ENCODE measurements around the gene ATP23.

Gene ATP23

DNA sequence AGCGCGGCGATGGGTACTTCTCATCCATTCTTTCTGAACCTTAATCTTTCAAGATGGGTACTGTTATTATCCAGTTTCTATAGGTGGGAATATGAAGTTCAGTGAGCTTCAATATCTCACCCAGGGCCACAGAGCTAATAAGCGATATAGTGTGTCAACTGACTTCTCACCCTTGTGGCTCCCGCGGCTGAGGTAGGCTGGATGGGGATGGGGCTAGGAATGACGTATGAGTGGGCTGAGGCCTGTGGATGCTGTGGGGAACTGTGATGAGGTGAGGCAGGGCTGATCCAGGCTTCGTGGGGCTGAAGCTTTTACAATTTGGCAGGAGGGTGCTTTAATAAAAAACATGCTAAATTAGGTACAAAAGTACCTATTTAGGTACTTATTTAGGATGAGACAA lies 32.9 kb upstream of the ATP23 start:
- DNase-seq (ENCODE audit: low spot score) = no peak

DNA sequence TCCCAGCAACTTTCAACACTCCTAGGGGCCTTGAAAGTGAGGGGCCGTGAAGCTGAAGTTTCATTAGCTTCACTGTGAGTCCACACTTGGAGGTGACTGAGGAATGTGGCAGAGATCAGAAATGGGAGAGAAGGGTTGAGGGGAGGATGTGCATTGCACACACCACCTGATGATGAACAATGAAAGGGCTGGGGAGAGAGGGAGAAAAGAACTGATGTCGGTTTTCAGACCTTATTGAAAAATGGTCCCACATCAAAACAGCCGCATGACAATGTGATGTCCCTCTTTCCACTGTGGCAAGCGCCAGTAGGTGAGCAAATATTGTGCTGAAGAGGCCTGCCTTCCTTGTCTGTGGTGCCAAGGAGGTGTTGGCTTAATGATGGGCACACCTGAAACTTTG lies 32.3 kb upstream of the ATP23 start:
- no peak for DNase-seq (ENCODE audit: low spot score)

DNA sequence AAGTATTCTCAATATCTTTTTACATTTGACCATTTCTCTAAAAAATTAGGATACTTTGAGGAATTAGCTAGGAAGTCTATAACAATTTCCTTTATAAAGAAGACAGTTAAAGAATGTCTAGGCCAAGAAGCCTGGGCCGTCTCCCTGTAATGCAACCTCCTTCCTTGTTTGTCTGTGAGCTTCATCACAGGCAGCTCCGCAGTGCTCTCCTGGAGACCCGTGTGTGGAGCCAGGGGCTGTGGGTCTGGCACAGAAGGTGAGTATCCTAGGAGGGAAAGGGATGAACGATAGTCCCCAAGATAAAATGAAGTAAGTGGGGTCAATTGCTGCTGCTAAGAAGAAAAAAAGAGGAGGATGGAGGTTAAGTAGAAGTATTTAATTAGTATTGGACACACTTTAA lies 31.8 kb upstream of the ATP23 start:
- DNase-seq (ENCODE audit: low spot score) = no peak

DNA sequence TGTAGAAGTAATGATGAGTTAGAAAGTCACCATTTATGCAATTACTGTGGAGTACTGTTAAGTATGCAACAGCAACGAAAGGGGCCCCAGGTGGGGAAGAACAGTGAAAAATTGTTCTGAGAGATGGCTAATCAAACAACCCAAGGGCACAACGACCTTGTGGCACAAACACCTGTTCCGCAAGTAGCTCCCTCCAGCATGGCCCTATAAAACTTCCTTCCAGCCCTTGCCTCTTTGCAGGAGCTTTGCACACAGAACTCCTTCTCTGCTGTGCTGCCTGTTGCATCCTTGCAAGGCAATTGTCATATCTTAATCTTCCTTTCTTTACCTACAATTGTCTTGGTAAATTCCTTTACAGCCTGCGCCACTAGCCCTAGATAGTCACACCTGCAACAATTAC lies 23.2 kb upstream of the ATP23 start:
- no peak for DNase-seq (ENCODE audit: low spot score)

DNA sequence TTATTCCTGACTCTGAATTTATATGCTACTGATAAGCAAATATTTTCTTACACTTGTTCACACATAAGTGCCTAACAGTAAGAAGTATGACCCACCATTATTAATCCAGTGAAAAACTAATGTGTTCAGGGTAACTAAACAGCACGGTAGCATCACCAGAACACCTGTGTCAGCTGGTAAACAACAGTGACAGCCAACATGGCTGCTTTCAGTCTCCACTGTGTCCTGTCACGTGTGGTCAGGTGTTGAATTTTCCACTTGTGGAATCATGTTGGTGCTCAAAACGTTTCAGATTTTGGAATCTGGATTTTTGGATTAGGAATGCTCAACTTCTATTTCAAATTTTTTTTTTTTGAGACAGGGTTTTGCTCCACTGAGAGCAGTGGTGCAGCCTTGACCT lies 14.3 kb upstream of the ATP23 start:
- DNase-seq (ENCODE audit: low spot score) = no peak

DNA sequence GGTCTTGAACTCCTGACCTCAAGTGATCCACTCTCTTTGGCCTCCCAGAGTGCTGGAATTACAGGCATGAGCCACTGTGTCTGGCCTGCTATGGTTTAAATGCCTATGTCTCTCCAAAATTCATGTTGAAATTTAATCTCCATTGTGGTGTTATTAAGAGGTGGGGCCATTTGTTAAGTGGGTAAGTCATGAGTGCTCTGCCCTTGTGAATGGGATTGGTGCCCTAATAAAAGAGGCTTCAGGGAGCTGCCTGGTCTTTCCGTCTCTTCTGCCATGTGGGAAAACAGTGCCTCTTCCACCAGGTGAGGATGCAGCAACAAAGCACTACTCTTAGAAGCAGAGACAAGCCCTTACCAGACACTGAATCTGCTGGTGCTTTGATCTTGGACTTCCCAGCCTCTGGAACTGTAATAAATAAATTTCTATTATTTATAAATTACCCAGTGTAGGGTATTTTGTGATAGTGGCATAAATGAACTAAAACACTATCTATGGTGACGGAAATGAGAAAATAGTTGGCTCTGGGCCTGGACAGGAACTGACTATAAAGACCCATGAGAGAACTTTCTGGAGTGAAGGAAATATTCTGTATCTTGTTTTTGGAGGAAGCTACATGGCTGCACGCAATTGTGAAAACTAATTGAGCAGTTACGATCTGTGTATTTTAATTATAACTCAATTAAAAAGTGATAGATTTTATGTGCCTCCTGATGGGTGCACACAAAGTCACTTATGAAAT lies 12.1 kb upstream of the ATP23 start:
- no peak for DNase-seq (ENCODE audit: low spot score)

DNA sequence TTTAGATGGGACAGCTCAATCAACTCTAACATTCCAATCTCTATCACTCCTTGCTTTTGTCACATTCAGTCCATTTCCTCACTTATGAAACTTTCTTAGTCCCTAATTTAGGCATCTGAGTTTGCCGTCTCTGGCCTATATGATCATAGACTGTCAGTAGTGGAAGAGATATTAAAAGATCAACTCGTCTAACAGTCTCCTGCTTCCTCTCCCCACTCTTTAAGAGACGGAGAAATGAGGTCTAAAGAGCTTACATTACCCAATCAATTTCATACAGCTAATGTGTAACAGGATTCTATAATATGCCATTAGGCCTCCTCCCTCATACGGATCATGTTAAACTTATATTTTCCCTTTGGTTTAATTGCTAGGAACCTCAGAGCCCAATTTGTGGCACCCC lies 6.5 kb upstream of the ATP23 start:
- no peak for DNase-seq (ENCODE audit: low spot score)

DNA sequence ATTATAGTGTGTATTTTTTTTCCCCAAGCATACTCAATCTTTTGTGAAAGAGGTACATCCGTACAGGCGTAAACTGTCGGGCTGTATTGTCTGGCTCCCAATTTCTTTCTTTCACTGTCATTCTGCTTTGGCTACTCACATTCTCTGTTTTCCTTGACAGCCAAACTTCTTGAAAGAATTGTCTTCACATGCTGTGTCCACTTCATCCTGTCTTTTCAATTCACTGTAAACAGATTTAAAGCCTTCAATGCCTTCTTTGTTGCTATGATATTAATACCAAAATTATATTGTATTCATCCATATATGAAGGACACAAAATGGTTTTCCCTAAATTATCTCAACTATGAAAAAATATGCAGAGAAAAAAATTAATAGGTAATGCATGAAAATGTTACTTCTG lies 6.0 kb upstream of the ATP23 start:
- no peak for DNase-seq (ENCODE audit: low spot score)

DNA sequence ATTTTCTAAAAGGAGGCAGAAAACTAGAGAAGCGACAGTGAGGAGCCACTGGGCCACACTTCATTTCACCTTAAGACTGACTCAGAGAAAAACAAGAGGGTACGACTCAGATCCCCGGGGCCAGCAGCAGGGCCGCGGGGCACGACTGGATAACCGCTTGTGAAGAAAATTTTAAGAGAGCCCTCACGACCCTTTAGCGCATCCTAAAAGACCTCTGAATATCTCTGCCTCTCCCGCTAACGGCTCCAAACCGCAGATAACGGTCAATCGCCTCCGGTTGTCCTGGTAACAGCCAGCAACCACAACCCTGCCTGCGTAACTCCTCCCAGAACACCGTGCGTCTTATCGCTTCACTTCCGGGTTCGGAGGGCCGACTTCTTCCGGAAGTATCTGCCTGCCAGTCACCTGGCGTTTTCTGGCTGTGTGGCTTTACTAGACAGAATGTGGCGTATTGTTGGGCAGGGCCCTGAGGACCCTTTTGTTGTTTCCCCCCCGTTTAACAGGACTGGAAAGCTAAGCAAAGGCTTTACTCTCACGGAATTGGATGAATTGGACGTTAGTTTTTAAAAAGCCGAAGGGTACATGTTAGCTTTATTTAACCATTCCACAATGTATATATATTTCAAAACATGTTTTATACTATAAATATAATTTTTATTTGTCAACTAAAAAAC lies 5.4 kb upstream of the ATP23 start:
- peak; percentile 90 for DNase-seq (ENCODE audit: low spot score)

DNA sequence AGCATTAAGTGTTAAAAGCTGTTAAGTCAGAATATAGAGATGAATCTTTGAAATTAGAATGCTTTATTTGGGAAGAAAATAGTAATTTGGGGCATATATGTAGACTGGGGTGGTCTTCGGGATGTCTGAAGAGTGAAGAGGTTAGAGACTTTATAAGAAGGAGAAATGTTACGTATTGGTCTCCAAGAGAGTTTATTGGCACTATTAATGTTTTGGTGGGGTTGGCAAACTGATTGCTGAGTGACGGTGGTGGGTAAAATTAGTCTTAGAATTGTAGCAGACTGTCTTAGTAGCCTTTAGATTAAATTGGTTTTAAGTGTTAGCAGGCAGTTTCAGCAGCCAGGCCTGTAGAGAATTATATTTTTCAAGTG lies 4.9 kb upstream of the ATP23 start:
- no peak for DNase-seq (ENCODE audit: low spot score)

DNA sequence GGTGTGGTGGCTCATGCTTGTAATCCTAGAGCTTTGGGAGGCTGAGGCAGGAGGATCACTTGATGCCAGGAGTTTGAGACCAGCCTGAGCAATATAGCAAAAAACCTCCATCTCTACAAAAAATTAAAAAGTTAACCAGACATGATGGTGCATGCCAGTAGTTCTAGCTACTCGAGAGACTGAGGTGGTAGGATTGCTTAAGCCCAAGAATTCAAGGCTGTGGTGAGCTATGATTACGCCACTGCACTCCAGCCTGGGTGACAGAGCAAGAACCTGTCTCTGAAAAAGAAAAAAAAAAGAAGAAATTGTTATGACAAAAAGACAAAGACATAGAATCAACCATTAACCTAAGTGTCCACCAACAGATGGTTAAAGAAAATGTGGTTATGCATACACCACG lies 2.1 kb upstream of the ATP23 start:
- no peak for DNase-seq (ENCODE audit: low spot score)

DNA sequence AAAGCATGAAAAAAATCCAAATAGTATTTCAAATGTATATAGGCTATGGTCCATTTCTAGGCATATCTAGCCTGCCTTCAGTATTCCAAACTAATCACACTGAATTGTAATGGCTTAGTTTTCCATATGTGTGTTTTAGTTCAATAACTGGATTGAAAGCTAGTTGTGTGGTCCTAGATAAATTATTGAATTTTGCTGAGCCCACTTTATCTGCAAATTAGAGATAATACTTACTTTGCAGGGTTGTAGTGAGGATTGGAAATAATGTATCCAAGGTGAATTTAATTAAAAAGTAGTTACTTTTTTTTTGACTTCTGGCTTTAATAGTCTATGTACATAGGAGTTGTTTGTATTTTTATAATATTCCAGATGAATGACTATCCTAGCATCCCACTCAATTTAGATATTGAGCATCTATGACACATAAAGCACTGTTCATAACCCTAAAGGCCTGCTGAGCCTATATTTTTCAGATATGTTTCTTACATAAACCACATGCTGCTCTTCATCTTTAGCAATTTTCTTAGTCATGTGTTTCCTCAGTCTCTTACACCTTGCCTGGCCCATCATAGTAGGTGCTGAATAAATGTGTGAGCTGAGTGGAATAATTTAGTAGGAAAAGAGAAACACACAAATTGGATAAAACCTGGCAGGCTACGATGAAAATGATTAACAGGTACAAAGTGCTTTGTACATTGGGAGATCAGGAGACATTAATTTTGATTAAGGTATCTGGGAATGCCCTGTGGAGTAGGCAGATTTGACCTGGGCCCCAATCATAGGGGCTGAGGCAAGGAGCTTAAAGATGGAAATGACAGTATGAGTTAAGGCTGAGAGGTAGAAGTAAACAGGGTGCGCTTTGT lies 1.1 kb upstream of the ATP23 start:
- DNase-seq (ENCODE audit: low spot score) = no peak

DNA sequence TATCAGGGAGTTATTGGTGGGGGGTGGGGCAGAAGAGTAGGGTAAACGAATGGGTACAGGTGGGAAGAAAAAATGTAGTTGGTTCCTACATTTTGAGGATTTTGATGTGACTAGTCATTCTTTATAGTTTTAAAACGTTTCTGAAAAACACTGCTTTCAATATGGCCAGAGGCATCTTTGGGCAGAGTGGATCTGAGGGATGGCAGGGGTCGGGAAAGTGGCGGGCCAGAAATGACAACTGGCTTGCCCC lies 527 bp upstream of the ATP23 start:
- no peak for DNase-seq (ENCODE audit: low spot score)

DNA sequence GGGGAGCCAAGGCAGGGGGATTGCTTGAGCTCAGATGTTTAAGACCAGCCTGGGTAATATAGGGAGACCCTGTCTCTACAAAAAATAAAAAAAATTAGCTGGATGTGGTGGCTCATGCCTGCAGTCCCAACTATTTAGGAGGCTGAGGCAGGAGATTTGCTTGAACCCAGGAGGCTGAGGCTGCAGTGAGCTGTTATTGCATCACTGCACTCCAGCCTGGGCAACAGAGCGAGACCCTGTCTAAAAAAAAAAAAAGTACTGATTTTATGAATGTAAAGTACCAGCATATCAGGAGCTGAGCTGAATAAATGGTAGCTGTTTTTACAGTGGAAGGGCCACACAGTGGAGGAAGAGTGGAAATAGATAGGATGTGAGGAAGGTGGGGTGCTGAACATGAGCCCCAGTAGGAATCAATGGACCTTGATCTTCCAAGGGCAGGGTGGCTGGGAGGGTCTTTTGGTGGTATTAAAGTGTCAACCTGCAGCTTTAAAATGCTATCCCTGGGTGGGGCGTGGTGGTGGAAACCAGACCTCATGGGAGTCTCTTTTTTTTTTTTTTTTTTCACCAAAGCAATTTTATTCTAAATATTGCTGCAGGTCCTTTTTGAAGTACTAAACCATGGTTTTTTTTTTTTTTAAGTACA lies 2.2 kb downstream of the ATP23 start:
- no peak for DNase-seq (ENCODE audit: low spot score)

DNA sequence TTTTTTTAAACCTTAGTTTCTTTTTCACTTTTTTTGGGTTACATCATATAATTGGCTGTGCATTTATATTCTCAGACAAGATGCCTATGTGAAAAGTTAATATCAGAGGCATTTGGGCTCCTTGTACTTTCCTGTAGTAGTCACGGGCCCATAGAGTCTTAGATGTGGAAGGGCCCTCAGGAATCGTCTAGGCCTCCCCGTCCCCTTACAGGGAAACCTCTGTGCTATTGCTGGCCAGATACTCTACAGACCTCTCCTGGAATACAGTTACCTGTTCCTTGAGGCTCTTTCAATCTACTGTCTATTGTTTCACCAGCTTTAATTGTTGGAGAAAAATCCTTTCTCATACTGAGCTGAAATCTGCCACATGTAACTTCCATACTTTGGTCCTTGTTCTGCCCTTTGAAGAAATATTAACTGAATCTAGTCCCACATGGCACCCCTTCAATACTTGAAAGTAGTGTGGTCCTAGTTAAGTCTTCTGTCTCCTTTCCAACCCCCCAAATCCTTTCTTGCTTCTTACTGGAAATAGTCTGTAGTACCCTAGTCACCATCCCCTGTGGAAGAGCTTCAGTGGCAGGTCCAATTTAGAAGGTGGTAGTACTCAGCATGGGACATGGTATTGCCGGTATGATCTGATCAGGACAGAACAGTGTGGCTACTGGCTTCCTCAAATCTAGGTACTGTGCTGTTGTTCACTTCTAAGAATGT lies 3.1 kb downstream of the ATP23 start:
- DNase-seq (ENCODE audit: low spot score) = no peak

DNA sequence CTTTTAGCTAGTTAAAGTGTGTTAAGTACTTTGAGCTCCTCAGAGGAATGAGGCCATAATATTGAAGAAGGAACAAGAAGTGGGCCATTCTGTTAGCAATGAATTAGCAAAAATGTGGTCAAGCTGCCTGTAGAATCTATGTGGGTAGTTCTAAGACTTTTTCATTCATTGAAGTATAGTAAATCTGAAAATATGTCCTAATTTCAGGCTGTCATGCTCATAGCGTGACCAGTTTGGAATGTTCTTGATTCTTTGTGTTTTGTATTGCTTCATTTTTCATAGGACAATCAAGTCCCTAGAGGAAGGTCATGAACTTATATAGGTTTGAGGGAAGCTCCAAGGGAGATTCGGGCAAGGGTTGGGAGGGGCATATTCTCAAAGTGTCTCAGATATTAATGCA lies 11.4 kb downstream of the ATP23 start:
- DNase-seq (ENCODE audit: low spot score) = no peak

DNA sequence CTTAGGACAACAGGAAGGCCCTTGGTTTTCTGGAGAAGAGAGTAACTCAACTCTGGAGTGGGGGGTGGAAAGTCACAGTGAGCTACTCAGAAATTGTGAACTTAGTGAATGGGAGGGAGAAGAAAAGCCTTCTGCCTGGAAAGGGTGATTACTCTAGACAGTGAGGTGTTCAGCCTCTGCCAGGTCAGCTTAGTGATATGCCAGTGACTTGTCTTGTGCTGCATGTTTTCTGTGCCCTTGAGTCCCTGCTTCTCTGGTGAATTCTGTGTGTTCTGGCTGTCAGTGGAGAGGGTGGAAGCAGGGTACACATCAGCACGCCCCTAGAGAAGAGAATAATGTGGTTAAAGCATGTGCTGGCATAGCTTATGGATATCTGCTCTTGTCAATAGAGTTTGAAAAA lies 13.4 kb downstream of the ATP23 start:
- no peak for DNase-seq (ENCODE audit: low spot score)

DNA sequence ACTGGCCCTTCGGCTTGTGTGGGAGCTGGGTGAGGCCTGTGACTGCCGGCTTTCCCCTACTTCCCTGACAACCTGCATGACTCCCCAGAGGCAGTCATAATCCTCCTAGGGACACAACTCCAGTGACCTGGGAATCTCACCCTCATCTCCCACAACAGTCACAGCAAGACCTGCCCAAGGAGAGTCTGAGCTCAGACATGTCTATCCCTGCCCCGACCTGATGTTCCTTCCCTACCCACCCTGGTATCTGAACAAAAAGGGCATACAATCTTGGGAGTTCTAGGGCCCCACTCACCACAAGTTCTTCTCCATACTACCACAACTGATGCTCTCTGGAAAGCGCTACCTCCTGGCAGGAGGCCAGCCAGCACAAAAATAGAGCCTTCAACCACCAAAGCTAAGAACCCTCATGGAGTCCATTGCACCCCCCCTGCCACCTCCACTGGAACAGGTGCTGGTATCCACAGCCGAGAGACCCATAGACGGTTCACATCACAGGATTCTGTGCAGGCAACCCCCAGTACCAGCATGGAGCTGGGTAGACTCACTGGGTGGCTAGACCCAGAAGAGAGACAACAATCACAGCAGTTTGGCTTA lies 16.8 kb downstream of the ATP23 start:
- no peak for DNase-seq (ENCODE audit: low spot score)

DNA sequence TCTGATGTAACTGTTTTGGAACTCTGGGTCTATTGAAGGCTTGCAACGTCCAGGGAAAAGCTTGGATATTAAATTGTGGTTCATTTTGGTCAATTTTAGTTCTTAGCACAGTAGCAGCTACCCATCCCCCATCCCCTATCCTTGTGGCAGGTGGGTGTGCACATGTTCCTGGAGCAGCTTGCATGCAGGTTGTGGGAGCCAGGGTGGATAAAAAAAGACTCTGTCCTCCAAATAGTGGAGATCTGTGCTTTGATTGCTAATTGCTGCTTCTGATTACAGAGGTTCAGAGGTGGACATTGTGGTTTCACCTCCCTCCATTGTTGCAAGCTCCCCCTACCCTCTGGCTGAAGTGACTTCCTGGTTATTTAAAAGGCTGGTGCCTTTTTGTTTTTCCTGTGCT lies 23.1 kb downstream of the ATP23 start:
- no peak for DNase-seq (ENCODE audit: low spot score)

DNA sequence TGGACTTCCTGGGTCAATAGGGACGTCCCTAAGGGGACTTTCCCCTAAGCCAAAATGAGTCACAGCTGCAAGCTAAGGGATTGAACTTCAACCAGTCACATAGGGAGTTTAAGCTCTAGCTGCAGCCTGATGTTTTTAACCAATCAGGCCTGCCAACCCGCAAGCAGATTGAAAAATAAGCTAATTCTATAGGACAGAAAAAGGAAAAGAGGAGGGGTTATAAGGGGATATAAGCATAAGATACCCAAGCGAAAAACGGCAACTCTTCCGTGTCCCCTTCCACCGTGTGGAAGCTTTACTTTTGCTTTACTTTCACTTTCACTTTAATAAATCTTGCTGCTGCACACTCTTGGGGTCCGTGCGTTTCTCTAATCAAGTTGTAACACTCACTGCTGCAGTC lies 24.4 kb downstream of the ATP23 start:
- DNase-seq (ENCODE audit: low spot score) = no peak

DNA sequence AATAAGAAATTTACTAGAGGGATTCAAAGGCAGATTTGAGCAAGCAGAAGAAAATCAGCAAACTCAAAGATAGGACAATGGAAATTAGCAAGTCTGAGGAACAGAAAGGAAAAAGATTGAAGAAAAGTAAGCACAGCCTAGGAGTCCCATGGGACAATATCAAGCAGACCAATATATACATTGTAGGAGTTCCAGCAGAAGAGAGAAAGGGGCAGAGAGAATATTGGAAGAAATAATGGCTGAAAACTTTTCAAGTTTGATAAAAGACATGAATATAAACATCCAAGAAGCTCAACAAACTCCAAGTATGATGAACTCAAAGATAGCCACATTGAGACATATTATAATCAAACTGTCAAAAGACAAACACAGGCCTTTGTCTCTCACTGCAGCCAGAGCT lies 25.2 kb downstream of the ATP23 start:
- no peak for DNase-seq (ENCODE audit: low spot score)
